ENCODE results near the gene SLC39A11.

SLC39A11 gene

DNA sequence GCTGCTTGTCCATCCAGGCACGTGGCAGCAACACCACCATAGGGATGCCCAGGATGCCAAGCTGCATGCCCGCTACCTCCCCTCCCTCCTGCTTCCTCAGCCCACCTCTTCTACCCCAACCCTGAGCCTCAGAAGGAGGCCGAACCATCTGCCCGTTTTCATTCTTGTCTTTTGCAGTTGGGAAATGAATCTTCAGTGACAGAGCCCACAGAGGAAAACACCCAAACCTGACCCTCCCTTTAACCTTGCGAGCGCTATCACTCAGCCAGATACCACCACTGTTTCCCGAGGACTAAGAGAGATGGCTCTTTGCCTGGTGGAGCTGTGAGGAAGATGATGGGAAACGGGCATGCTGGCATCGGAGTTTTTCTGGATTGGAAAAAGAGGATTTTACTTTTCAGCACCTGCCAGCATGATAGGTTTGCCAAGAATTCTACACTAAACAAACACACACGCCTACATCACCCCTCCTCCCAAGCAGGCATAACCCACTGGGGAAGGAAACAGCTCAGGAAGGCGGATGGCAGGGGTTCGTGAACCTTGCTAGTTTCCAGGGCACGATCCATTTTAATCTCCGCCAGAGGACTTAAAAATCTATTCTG lies 457.4 kb downstream of the SLC39A11 start:
- H3K27ac ChIP-seq (ENCODE audit: insufficient read depth in 1 of 2, low read depth in 1 of 2, low read length in 2 of 2, poor library complexity in 1 of 2, severe bottlenecking in 2 of 2), result no peak overlapping the region
- H3K4me3 ChIP-seq (ENCODE audit: control insufficient read depth in 1 of 7, extremely low read depth in 1 of 7, insufficient read depth in 4 of 7, low read depth in 2 of 7, low read length in 6 of 7), result no peak overlapping the region
- ChIA-PET CTCF (interaction anchor here (0.9 kb wide), 1 partner anchor 78 kb away, joined by 3 read pairs; no protein-coding TSS in a partner anchor), POLR2A (no interaction called here)
- H3K9me3 ChIP-seq (ENCODE audit: control extremely low read depth in 1 of 5, control insufficient read depth in 4 of 5, insufficient read depth in 2 of 5, low read depth in 1 of 5, low read length in 4 of 5), result peaks cover 0 to 2% (median 0%) of the 10 kb centered on the region in 5 experiments
- WGBS (ENCODE audit: insufficient coverage), result 65% methylated on average over 2 of the region's 14 CpGs
- no peaks in the 10 kb centered on the region for H3K36me3 ChIP-seq (ENCODE audit: control insufficient read depth in 4 of 4, insufficient read depth in 4 of 4, low read length in 3 of 4)
- H3K27me3 ChIP-seq (replicated peaks in 2 of 5; ENCODE audit: control insufficient read depth in 4 of 5, insufficient read depth in 5 of 5, low read length in 4 of 5), result peaks cover 0 to 26% (median 4%) of the 10 kb centered on the region in 5 experiments
- no peak for DNase-seq
- no peaks in the 10 kb centered on the region for H3K4me1 ChIP-seq (ENCODE audit: control extremely low read depth in 1 of 4, control insufficient read depth in 4 of 4, insufficient read depth in 4 of 4, low read length in 3 of 4)

DNA sequence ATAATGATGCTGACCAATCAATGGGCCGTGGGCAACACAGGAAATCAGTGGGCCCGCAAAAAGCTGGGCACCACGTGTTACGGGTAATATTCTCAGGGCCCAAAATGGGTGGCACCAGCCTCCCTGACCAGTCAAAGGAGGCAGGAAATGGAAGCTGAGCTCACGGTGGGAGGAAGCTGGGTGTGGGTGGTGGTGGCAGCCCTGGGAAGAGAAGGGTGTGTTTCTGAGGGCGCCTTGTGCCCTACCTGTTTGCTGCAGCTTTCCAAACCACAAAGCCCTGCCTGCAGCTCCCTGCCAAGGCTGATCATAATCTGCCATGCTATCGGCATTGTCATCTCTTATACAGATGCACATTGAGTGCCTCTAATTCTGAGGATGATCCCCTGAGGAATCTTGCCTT lies 457.9 kb downstream of the SLC39A11 start:
- H3K27ac ChIP-seq (ENCODE audit: insufficient read depth in 1 of 2, low read depth in 1 of 2, low read length in 2 of 2, poor library complexity in 1 of 2, severe bottlenecking in 2 of 2), result no peak overlapping the region
- CTCF ChIA-PET, result interaction anchor here (0.9 to 1.3 kb wide), 2 partner anchors 26 to 78 kb away, joined by 3 read pairs; no protein-coding TSS in a partner anchor
- H3K4me3 ChIP-seq (ENCODE audit: control insufficient read depth in 1 of 7, extremely low read depth in 1 of 7, insufficient read depth in 4 of 7, low read depth in 2 of 7, low read length in 6 of 7), result no peak overlapping the region
- peaks cover 0 to 1% (median 0%) of the 10 kb centered on the region in 5 experiments for H3K9me3 ChIP-seq (ENCODE audit: control extremely low read depth in 1 of 5, control insufficient read depth in 4 of 5, insufficient read depth in 2 of 5, low read depth in 1 of 5, low read length in 4 of 5)
- no peaks in the 10 kb centered on the region for H3K4me1 ChIP-seq (ENCODE audit: control extremely low read depth in 1 of 4, control insufficient read depth in 4 of 4, insufficient read depth in 4 of 4, low read length in 3 of 4)
- peaks cover 0 to 21% (median 2%) of the 10 kb centered on the region in 5 experiments for H3K27me3 ChIP-seq (replicated peaks in 2 of 5; ENCODE audit: control insufficient read depth in 4 of 5, insufficient read depth in 5 of 5, low read length in 4 of 5)
- DNase-seq, result no peak
- H3K36me3 ChIP-seq (ENCODE audit: control insufficient read depth in 4 of 4, insufficient read depth in 4 of 4, low read length in 3 of 4), result no peaks in the 10 kb centered on the region
- WGBS (ENCODE audit: insufficient coverage), result 74% methylated on average over 6 of the region's 7 CpGs
- POLR2A ChIA-PET, result no interaction called here

DNA sequence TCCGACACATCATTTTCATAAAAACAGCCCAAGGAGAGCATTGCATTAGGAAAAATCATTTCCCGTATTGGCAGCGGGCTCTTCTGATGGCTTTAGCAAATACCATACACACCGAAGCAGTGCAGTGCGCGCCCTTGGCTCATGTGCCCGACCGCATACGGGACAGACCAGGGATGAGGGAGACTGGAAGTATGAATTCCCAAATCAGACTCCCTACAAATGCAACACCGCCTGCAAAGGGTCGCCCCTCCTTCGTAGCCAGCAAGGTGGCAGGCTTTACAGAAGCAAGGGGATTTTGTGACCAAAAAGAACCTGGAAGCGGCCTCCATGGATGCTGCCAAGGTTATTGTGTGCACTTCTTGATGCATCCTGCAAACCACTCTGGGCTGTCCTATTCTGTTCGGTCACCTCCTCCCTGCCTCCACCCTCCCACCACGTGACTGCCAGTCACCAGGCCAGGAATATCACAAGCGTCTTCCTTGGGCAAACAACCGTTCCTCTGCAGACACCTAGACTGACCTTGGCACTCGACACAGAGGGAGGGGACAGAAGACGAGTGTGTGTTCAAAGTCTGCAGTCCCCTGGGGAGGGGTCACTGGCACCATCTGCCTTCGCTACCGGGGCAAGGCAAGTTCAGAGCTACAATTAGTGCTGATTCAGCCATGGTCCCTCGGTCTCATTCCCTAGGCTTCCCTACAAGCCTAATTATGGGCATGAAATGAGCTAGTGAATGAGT lies 460.4 kb downstream of the SLC39A11 start:
- peaks cover under 1 to 3% (median 2%) of the 10 kb centered on the region in 5 experiments for H3K9me3 ChIP-seq (ENCODE audit: control extremely low read depth in 1 of 5, control insufficient read depth in 4 of 5, insufficient read depth in 2 of 5, low read depth in 1 of 5, low read length in 4 of 5)
- no peaks in the 10 kb centered on the region for H3K4me1 ChIP-seq (ENCODE audit: control extremely low read depth in 1 of 4, control insufficient read depth in 4 of 4, insufficient read depth in 4 of 4, low read length in 3 of 4)
- 98% methylated on average over 19 of the region's 22 CpGs for WGBS (ENCODE audit: insufficient coverage)
- no peaks in the 10 kb centered on the region for H3K36me3 ChIP-seq (ENCODE audit: control insufficient read depth in 4 of 4, insufficient read depth in 4 of 4, low read length in 3 of 4)
- POLR2A ChIA-PET, result no interaction called here
- CTCF ChIA-PET, result no interaction called here
- no peak overlapping the region for H3K27ac ChIP-seq (ENCODE audit: insufficient read depth in 1 of 2, low read depth in 1 of 2, low read length in 2 of 2, poor library complexity in 1 of 2, severe bottlenecking in 2 of 2)
- H3K27me3 ChIP-seq (replicated peaks in 2 of 5; ENCODE audit: control insufficient read depth in 4 of 5, insufficient read depth in 5 of 5, low read length in 4 of 5), result peaks cover 0 to 9% (median 2%) of the 10 kb centered on the region in 5 experiments
- DNase-seq, result no peak
- H3K4me3 ChIP-seq (ENCODE audit: control insufficient read depth in 1 of 7, extremely low read depth in 1 of 7, insufficient read depth in 4 of 7, low read depth in 2 of 7, low read length in 6 of 7), result no peak overlapping the region

DNA sequence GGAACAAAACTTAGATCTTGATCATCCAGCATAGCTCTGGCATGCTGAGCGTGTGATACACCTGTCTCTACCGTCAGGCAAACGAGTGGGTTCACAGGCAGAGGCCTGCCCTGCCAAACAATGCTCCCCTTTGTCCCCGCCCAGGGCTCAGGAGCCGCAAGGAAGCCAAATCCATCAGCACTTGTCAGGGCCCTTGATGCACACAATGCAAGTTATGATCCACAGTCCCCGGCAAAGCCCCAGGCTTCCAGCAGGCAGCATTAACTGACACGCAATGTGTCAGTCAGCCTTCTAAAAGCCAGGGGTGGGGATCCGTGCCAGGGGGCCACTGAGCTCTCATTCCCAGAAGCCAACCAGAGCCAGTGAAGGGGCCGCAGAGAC lies 460.9 kb downstream of the SLC39A11 start:
- Histone ChIP-seq H3K27me3 (replicated peaks in 2 of 5; ENCODE audit: control insufficient read depth in 4 of 5, insufficient read depth in 5 of 5, low read length in 4 of 5) (peaks cover 0 to 10% (median 2%) of the 10 kb centered on the region in 5 experiments), H3K27ac (ENCODE audit: insufficient read depth in 1 of 2, low read depth in 1 of 2, low read length in 2 of 2, poor library complexity in 1 of 2, severe bottlenecking in 2 of 2) (no peak overlapping the region), H3K4me1 (ENCODE audit: control extremely low read depth in 1 of 4, control insufficient read depth in 4 of 4, insufficient read depth in 4 of 4, low read length in 3 of 4) (no peaks in the 10 kb centered on the region), H3K4me3 (ENCODE audit: control insufficient read depth in 1 of 7, extremely low read depth in 1 of 7, insufficient read depth in 4 of 7, low read depth in 2 of 7, low read length in 6 of 7) (no peak overlapping the region), H3K9me3 (ENCODE audit: control extremely low read depth in 1 of 5, control insufficient read depth in 4 of 5, insufficient read depth in 2 of 5, low read depth in 1 of 5, low read length in 4 of 5) (peaks cover 2 to 6% (median 4%) of the 10 kb centered on the region in 5 experiments), H3K36me3 (ENCODE audit: control insufficient read depth in 4 of 4, insufficient read depth in 4 of 4, low read length in 3 of 4) (no peaks in the 10 kb centered on the region)
- 97% methylated on average over 9 of the region's 9 CpGs for WGBS (ENCODE audit: insufficient coverage)
- ChIA-PET CTCF (no interaction called here), POLR2A (no interaction called here)
- DNase-seq, result no peak

DNA sequence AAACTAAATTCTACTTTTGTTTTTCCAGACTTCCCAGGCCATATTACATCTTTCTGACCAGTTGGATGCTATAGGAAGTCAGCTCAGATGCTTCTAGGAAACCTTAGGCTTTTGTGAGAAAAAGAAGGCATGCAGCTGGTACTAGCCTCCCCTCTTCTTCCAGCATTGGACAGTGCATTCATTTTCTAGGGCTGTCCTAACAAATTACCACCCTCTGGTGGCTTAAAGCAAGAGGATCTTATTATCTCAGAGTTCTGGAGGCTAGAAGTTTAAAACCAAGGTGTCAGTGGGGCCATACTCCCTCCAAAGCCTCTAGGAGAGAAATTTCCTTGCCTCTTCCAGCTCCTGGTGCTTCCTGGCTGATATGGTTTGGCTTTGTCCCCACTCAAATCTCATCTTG lies 467.8 kb downstream of the SLC39A11 start:
- H3K4me3 ChIP-seq (ENCODE audit: control insufficient read depth in 1 of 7, extremely low read depth in 1 of 7, insufficient read depth in 4 of 7, low read depth in 2 of 7, low read length in 6 of 7), result no peak overlapping the region
- H3K27me3 ChIP-seq (replicated peaks in 2 of 5; ENCODE audit: control insufficient read depth in 4 of 5, insufficient read depth in 5 of 5, low read length in 4 of 5), result peaks cover 7 to 58% (median 22%) of the 10 kb centered on the region in 5 experiments
- peaks cover 2 to 17% (median 8%) of the 10 kb centered on the region in 5 experiments for H3K9me3 ChIP-seq (ENCODE audit: control extremely low read depth in 1 of 5, control insufficient read depth in 4 of 5, insufficient read depth in 2 of 5, low read depth in 1 of 5, low read length in 4 of 5)
- no peak overlapping the region for H3K27ac ChIP-seq (ENCODE audit: insufficient read depth in 1 of 2, low read depth in 1 of 2, low read length in 2 of 2, poor library complexity in 1 of 2, severe bottlenecking in 2 of 2)
- no peaks in the 10 kb centered on the region for H3K4me1 ChIP-seq (ENCODE audit: control extremely low read depth in 1 of 4, control insufficient read depth in 4 of 4, insufficient read depth in 4 of 4, low read length in 3 of 4)
- H3K36me3 ChIP-seq (ENCODE audit: control insufficient read depth in 4 of 4, insufficient read depth in 4 of 4, low read length in 3 of 4), result no peaks in the 10 kb centered on the region
- POLR2A ChIA-PET, result no interaction called here
- CTCF ChIA-PET, result no interaction called here
- DNase-seq, result no peak

DNA sequence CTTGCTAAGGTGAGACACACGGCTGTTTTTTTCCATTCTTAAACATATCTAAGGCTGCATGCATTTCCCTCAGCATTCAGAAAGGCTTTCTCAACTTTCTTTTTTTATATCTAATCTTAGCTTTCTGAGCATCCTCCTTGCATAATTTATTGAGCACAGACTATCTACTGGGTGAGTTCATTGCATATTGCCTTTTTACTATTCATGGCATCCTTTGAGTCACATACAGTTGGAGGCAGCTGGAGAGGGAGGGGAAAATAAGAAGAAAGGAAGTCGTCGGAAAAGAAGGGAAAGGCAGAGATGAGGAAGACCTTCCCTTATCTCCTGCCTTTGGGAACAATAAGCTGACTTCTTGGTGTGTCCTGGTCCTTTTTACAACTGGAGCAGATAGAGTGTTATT lies 468.3 kb downstream of the SLC39A11 start:
- H3K4me3 ChIP-seq (ENCODE audit: control insufficient read depth in 1 of 7, extremely low read depth in 1 of 7, insufficient read depth in 4 of 7, low read depth in 2 of 7, low read length in 6 of 7), result no peak overlapping the region
- H3K9me3 ChIP-seq (ENCODE audit: control extremely low read depth in 1 of 5, control insufficient read depth in 4 of 5, insufficient read depth in 2 of 5, low read depth in 1 of 5, low read length in 4 of 5), result peaks cover 2 to 17% (median 8%) of the 10 kb centered on the region in 5 experiments
- no peaks in the 10 kb centered on the region for H3K4me1 ChIP-seq (ENCODE audit: control extremely low read depth in 1 of 4, control insufficient read depth in 4 of 4, insufficient read depth in 4 of 4, low read length in 3 of 4)
- no peaks in the 10 kb centered on the region for H3K36me3 ChIP-seq (ENCODE audit: control insufficient read depth in 4 of 4, insufficient read depth in 4 of 4, low read length in 3 of 4)
- 82% methylated on average over 1 of the region's 3 CpGs for WGBS (ENCODE audit: insufficient coverage)
- POLR2A ChIA-PET, result no interaction called here
- no peak overlapping the region for H3K27ac ChIP-seq (ENCODE audit: insufficient read depth in 1 of 2, low read depth in 1 of 2, low read length in 2 of 2, poor library complexity in 1 of 2, severe bottlenecking in 2 of 2)
- no peak for DNase-seq
- CTCF ChIA-PET, result no interaction called here
- H3K27me3 ChIP-seq (replicated peaks in 2 of 5; ENCODE audit: control insufficient read depth in 4 of 5, insufficient read depth in 5 of 5, low read length in 4 of 5), result peaks cover 7 to 60% (median 21%) of the 10 kb centered on the region in 5 experiments

DNA sequence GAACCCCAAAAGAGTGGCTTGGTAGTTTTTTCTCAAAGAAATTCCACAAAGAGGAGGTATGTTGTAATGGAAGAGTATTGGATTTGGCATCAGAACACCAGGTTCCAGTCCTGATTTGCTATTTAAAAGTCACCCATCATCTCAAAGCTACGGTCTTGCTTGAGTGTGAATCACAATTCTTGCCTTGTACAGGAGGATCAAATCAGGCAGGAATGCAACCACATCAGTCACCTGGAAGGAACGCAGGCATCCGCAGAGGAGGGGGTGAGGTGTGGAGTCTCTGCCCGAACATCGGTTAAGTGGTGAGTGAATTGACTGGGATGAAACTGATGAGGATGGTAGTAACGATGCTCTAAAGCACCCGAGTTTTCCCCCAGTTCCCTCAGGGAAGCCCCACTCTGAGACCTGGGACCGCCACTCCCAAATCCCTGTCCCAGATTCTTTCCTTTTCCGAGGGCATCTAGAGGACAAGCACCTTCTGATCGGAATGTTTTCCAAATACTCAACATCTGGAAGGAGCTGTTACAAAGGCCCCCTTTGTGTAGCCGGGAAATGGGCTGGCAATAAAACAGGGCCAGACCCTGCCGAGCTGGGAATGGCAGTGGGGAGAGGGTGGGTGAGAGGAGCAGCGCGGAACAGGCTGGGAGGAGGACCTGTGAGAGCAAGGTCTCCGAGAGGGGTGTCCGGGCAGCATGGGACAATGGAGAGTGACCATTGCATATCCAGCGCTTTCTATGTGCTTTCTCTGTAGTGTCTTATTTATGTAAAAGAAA lies 469.6 kb downstream of the SLC39A11 start:
- DNase-seq, result no peak

More for the DNA sequence above, 469.6 kb downstream of the SLC39A11 start:
- Histone ChIP-seq H3K27ac (ENCODE audit: insufficient read depth in 1 of 2, low read depth in 1 of 2, low read length in 2 of 2, poor library complexity in 1 of 2, severe bottlenecking in 2 of 2) (no peak overlapping the region), H3K36me3 (ENCODE audit: control insufficient read depth in 4 of 4, insufficient read depth in 4 of 4, low read length in 3 of 4) (no peaks in the 10 kb centered on the region), H3K4me1 (ENCODE audit: control extremely low read depth in 1 of 4, control insufficient read depth in 4 of 4, insufficient read depth in 4 of 4, low read length in 3 of 4) (peaks cover 0 to 5% (median 3%) of the 10 kb centered on the region in 4 experiments), H3K27me3 (replicated peaks in 2 of 5; ENCODE audit: control insufficient read depth in 4 of 5, insufficient read depth in 5 of 5, low read length in 4 of 5) (peaks cover 7 to 71% (median 20%) of the 10 kb centered on the region in 5 experiments), H3K4me3 (ENCODE audit: control insufficient read depth in 1 of 7, extremely low read depth in 1 of 7, insufficient read depth in 4 of 7, low read depth in 2 of 7, low read length in 6 of 7) (no peak overlapping the region), H3K9me3 (ENCODE audit: control extremely low read depth in 1 of 5, control insufficient read depth in 4 of 5, insufficient read depth in 2 of 5, low read depth in 1 of 5, low read length in 4 of 5) (peaks cover 0 to 14% (median 6%) of the 10 kb centered on the region in 5 experiments)
- CTCF ChIA-PET, result no interaction called here
- 37% methylated on average over 12 of the region's 17 CpGs for WGBS (ENCODE audit: insufficient coverage)
- POLR2A ChIA-PET, result no interaction called here
